HL-60 (cell line): ENCODE measurements around the gene MTMR4.

Source experiments
- CTCF ChIP-seq: IDR thresholded peaks from one replicate; pipeline ENCODE4 v1.5.1; 2011; ENCODE audit warnings: low read length, control low read depth, inconsistent platforms; ENCODE audit not compliant: insufficient read depth
- GABPA ChIP-seq: IDR thresholded peaks from 2 replicates; pipeline ENCODE4 v1.6.1; 2012; ENCODE audit warnings: low read depth
- POLR2AphosphoS5 ChIP-seq: IDR thresholded peaks from 2 replicates; pipeline ENCODE4 v1.6.1; 2012; ENCODE audit warnings: low read depth
- REST ChIP-seq: IDR thresholded peaks from 2 replicates; pipeline ENCODE4 v1.6.1; 2012; ENCODE audit warnings: low read depth; ENCODE audit not compliant: insufficient replicate concordance

- no peak for TF ChIP-seq CTCF
- TF ChIP-seq REST = no peak
- no peak for TF ChIP-seq GABPA
- TF ChIP-seq POLR2AphosphoS5 = no peak
Measured at GRCh38 chr17:58508341-58509067, 5.9 kb downstream of the MTMR4 start.
